Neuronal stem cell (in vitro differentiated cells): Measurements from ENCODE around the gene L1CAM.

Experiments
- DNase-seq: peaks from one replicate; pipeline ENCODE4 v3.0.0-alpha.2; 2013; ENCODE audit warnings: low spot score
- H2AFZ ChIP-seq: one replicate; pipeline ENCODE4 v1.6.1; 2013; ENCODE audit warnings: mild to moderate bottlenecking, low read length, inconsistent platforms
- H2AK5ac ChIP-seq: 2 replicates; pipeline ENCODE4 v1.6.1; 2013; ENCODE audit warnings: low read depth, mild to moderate bottlenecking, inconsistent platforms, low read length, moderate library complexity, mixed read lengths
- H2BK120ac ChIP-seq: 2 replicates; pipeline ENCODE4 v1.6.1; 2013; ENCODE audit warnings: low read depth, mild to moderate bottlenecking, inconsistent platforms, low read length, moderate library complexity, mixed read lengths
- H2BK12ac ChIP-seq: one replicate; pipeline ENCODE4 v1.6.1; 2013; ENCODE audit warnings: low read length, inconsistent platforms
- H2BK15ac ChIP-seq: 2 replicates; pipeline ENCODE4 v1.6.1; 2013; ENCODE audit warnings: mild to moderate bottlenecking, low read length, inconsistent platforms, mixed read lengths
- H2BK5ac ChIP-seq: one replicate; pipeline ENCODE4 v1.6.1; 2013; ENCODE audit warnings: inconsistent platforms, mild to moderate bottlenecking, low read length, moderate library complexity
- H3K14ac ChIP-seq: one replicate; pipeline ENCODE4 v1.6.1; 2013; ENCODE audit warnings: low read length, inconsistent platforms
- H3K18ac ChIP-seq: 2 replicates; pipeline ENCODE4 v1.6.1; 2013; ENCODE audit warnings: low read length, inconsistent platforms
- H3K23ac ChIP-seq: 2 replicates; pipeline ENCODE4 v1.6.1; 2013; ENCODE audit warnings: low read depth, mild to moderate bottlenecking, mixed read lengths, low read length, inconsistent platforms; ENCODE audit not compliant: poor library complexity
- H3K27ac ChIP-seq: replicated peaks from 3 replicates; pipeline ENCODE4 v1.5.1; 2013; ENCODE audit warnings: low read length, inconsistent platforms
- H3K27me3 ChIP-seq, 3 experiments: 2 replicates each; pipeline ENCODE4 v1.6.1; 2013; ENCODE audit warnings: low read length in 3 of 3, mild to moderate bottlenecking in 2 of 3, inconsistent platforms in 1 of 3, low read depth in 1 of 3, mixed read lengths in 1 of 3, moderate library complexity in 1 of 3; ENCODE audit not compliant: control insufficient read depth in 3 of 3, insufficient read depth in 3 of 3
- H3K36me3 ChIP-seq, 2 donors: replicated peaks in 1 of 2; 2 replicates each; pipeline ENCODE4 v1.6.1; 2013; ENCODE audit warnings: low read length in 2 of 2; ENCODE audit not compliant: control insufficient read depth in 2 of 2, insufficient read depth in 2 of 2
- H3K4ac ChIP-seq: 2 replicates; pipeline ENCODE4 v1.6.1; 2013; ENCODE audit warnings: inconsistent platforms, mild to moderate bottlenecking, low read length, moderate library complexity
- H3K4me1 ChIP-seq, 2 donors: 1 replicate in 1 of 2; 2 replicates in 1 of 2; pipeline ENCODE4 v1.6.1; 2013; ENCODE audit warnings: low read length in 2 of 2, low read depth in 1 of 2; ENCODE audit not compliant: control insufficient read depth in 2 of 2, insufficient read depth in 1 of 2
- H3K4me2 ChIP-seq: one replicate; pipeline ENCODE4 v1.6.1; 2013; ENCODE audit warnings: mild to moderate bottlenecking, low read length, inconsistent platforms; ENCODE audit not compliant: insufficient read depth, poor library complexity, severe bottlenecking
- H3K4me3 ChIP-seq, 2 donors: 2 replicates each; pipeline ENCODE4 v1.5.1; 2013; ENCODE audit warnings: low read length in 2 of 2, mild to moderate bottlenecking in 2 of 2, inconsistent platforms in 1 of 2, moderate library complexity in 1 of 2
- H3K79me1 ChIP-seq: one replicate; pipeline ENCODE4 v1.6.1; 2013; ENCODE audit warnings: low read depth, mild to moderate bottlenecking, inconsistent platforms, low read length, moderate library complexity
- H3K9ac ChIP-seq: one replicate; pipeline ENCODE4 v1.6.1; 2013; ENCODE audit warnings: mild to moderate bottlenecking, low read depth, low read length, inconsistent platforms; ENCODE audit not compliant: poor library complexity
- H3K9me3 ChIP-seq, 2 donors: replicated peaks in 1 of 2; 2 replicates each; pipeline versions ENCODE3 to v1.6.1; 2013; ENCODE audit warnings: low read length in 2 of 2, mild to moderate bottlenecking in 2 of 2, inconsistent platforms in 1 of 2, low read depth in 1 of 2, mixed read lengths in 1 of 2, moderate library complexity in 1 of 2; ENCODE audit not compliant: control insufficient read depth in 2 of 2, insufficient read depth in 1 of 2
- H4K8ac ChIP-seq: one replicate; pipeline ENCODE4 v1.6.1; 2013; ENCODE audit warnings: low read depth, mild to moderate bottlenecking, inconsistent platforms, low read length, moderate library complexity
- H4K91ac ChIP-seq: one replicate; pipeline ENCODE4 v1.6.1; 2013; ENCODE audit warnings: low read length, low read depth, mild to moderate bottlenecking, inconsistent platforms; ENCODE audit not compliant: poor library complexity
- WGBS, 2 donors: extraction: QIAGEN DNeasy Blood & Tissue Kit; methylation state at CpG; one replicate each; pipeline ENCODE4 v1.1.7; 2013; ENCODE audit warnings: missing lambda C conversion rate in 2 of 2, mixed read lengths in 1 of 2; ENCODE audit not compliant: insufficient read length in 2 of 2, insufficient replicate concordance in 1 of 2; ENCODE audit errors: extremely low coverage in 2 of 2; 5-methylcytosine and 5-hydroxymethylcytosine counted together

L1CAM gene

DNA sequence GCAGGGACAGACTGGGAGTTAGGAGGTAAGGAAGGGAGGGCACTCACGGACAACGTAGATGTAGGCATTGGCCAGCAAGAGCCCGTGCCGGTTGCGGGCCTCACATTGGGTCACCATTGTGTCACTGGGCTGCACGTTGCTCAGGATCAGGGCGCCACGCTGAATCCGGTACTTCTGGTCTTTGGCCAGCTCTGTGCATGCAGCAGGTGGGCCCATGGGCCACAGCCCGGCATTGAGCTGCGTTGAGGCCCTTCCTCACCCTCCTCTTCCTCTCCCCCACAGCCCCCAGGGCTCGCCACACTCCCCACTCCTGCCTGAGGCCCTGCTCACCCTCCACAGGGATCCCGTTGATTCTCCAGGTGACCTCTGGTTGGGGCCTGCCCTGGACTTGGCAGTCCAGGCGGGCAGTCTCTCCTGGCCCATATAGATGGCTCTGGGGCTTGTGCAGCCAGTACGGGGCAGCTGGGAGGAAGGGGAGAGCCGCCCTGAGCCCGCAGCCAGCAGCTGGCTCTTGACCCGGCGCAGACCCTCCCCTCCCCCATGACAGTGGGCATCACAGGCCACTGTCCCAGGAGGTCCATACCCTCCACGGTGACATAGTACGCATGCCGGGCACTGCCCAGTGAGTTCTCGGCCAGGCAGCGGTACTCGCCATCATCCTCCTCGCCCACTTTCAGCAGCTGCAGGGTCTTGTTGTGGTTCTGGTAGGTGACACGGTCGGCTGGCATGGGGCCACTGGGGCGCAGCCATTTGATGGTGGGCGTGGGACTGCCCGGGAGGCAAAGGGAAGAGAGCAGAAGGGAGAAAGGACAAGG is 16.3 kb downstream of the L1CAM start:
- H2AK5ac ChIP-seq = no peak overlapping the region
- peaks cover 0 to 39% of the 10 kb centered on the region in 2 donors for H3K36me3 ChIP-seq
- no peak overlapping the region for H3K4me2 ChIP-seq

DNA sequence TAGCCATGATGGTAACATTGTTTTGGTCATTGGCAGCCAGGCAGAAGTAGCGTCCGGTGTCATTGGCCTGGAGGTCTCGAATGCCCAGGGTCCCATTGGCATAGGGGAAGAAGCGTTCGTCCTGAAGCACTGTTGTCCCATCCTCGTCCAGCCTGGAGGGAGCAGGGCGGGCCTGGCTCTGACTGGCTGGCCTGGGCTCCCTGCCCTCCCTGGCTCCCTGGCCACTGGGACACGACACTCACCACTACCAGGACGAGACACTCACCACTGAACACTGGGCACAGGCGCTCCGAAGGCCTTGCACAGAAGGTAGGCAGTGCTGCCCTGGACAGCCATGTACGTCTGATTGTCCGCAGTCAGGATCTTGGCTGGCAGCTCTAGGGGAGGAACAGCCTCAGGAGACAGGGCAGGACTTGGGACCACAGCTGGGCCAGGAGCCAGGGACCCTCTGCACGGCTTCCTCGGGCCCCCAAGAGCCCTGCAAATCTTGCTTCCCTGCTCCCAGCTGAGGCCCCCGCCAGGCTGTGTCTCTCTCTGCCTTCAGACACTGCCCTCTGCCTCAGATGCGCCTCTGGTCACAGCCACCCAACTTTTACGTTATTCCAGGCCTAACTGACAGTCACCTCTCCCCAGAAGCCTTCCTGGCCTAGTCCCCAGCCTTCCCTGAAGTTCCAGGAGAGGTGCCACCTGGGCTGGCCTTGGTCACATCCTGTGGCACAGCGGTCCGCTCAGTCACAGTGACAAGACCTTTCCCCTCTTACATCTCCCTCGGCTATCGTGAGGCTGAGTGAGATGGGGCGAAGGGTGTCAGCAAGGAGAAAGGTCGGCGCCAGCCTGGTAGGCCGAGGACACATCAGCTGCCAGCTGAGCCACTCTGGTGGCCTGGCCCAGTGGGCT is 17.1 kb downstream of the L1CAM start:
- no peaks in the 10 kb centered on the region for H3K79me1 ChIP-seq
- H2AK5ac ChIP-seq = no peak overlapping the region
- no peak overlapping the region for H2AFZ ChIP-seq
- peaks cover 0 to 15% (median 0%) of the 10 kb centered on the region in 3 experiments for H3K27me3 ChIP-seq
- DNase-seq = no peak
- H3K4me2 ChIP-seq = no peak overlapping the region
- H2BK5ac ChIP-seq = no peak overlapping the region
- H3K27ac ChIP-seq = no peak overlapping the region
- peak overlapping the region; percentile 48 for H3K18ac ChIP-seq
- H2BK12ac ChIP-seq = no peak overlapping the region
- H2BK120ac ChIP-seq = no peak overlapping the region
- no peak overlapping the region for H3K4me3 ChIP-seq
- H4K91ac ChIP-seq = no peak overlapping the region
- H3K36me3 ChIP-seq = peaks cover 0 to 46% of the 10 kb centered on the region in 2 donors
- no peak overlapping the region for H2BK15ac ChIP-seq
- H3K4me1 ChIP-seq = peaks cover 15 to 17% of the 10 kb centered on the region in 2 donors
- no peak overlapping the region for H3K4ac ChIP-seq
- H3K9ac ChIP-seq = no peak overlapping the region
- no peak overlapping the region for H3K23ac ChIP-seq
- WGBS, 2 donors = no CpG with 5 or more reads among the region's 26 CpGs
- H3K14ac ChIP-seq = no peak overlapping the region
- no peaks in the 10 kb centered on the region for H3K9me3 ChIP-seq
- no peak overlapping the region for H4K8ac ChIP-seq

More for the DNA sequence above, 16.3 kb downstream of the L1CAM start:
- H3K9me3 ChIP-seq = no peaks in the 10 kb centered on the region
- no peak overlapping the region for H2BK120ac ChIP-seq
- DNase-seq = no peak
- no peak overlapping the region for H2AFZ ChIP-seq
- H3K27ac ChIP-seq = no peak overlapping the region
- no peak overlapping the region for H3K9ac ChIP-seq
- no peak overlapping the region for H2BK5ac ChIP-seq
- no peak overlapping the region for H4K91ac ChIP-seq
- no peak overlapping the region for H2BK15ac ChIP-seq
- no peaks in the 10 kb centered on the region for H3K79me1 ChIP-seq
- no peak overlapping the region for H4K8ac ChIP-seq
- no peak overlapping the region for H3K4me3 ChIP-seq
- no peak overlapping the region for H3K23ac ChIP-seq
- peak overlapping the region; percentile 48 for H3K18ac ChIP-seq
- H3K4me1 ChIP-seq = peaks cover 19 to 25% of the 10 kb centered on the region in 2 donors
- H3K4ac ChIP-seq = no peak overlapping the region
- peaks cover 0 to 11% (median 0%) of the 10 kb centered on the region in 3 experiments for H3K27me3 ChIP-seq
- peak overlapping the region; percentile 73 for H2BK12ac ChIP-seq
- no peak overlapping the region for H3K14ac ChIP-seq
- WGBS, 2 donors = no CpG with 5 or more reads among the region's 31 CpGs

GRCh38 chrX:153867671-153868070 is 18.3 kb downstream of the L1CAM start:
- Histone ChIP-seq H3K36me3 (peaks cover 0 to 43% of the 10 kb centered on the region in 2 donors), H3K14ac (no peak overlapping the region), H2AFZ (no peak overlapping the region), H3K27me3 (peaks cover 0 to 19% (median 0%) of the 10 kb centered on the region in 3 experiments), H3K9ac (no peak overlapping the region), H3K4me3 (no peak overlapping the region), H3K9me3 (no peaks in the 10 kb centered on the region), H3K23ac (no peak overlapping the region), H3K4me1 (peaks cover 12 to 16% of the 10 kb centered on the region in 2 donors), H2BK5ac (no peak overlapping the region), H2BK15ac (no peak overlapping the region), H2BK120ac (no peak overlapping the region), H3K18ac (no peak overlapping the region), H3K27ac (no peak overlapping the region), H2AK5ac (no peak overlapping the region), H2BK12ac (no peak overlapping the region), H3K4me2 (no peak overlapping the region), H4K8ac (no peak overlapping the region), H3K79me1 (no peaks in the 10 kb centered on the region), H3K4ac (no peak overlapping the region), H4K91ac (no peak overlapping the region)
- no CpG with 5 or more reads among the region's 13 CpGs for WGBS, 2 donors
- DNase-seq = no peak

DNA sequence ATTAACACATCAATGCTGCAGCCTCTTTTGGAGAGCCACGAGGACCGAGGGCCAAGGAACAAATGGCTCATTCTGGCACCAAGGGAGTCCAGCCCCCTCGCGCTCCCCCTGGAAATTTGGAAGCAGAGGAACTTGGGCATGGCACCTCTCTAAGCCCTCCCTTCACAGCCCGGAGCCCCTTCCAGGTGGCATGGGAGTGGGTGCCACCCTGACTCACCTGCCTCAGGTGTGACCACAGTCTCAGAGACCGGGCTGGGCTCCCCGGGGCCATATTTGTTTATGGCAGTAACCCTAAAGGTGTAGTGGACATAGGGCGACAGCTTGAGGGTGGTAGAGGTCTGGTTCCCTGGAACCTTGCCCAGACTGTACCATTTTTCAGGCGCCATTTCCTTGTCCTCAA is 18.8 kb downstream of the L1CAM start:
- Histone ChIP-seq H3K4me2 (no peak overlapping the region), H3K9ac (no peak overlapping the region), H2BK120ac (no peak overlapping the region), H4K91ac (no peak overlapping the region), H3K36me3 (peaks cover 0 to 46% of the 10 kb centered on the region in 2 donors), H2BK12ac (no peak overlapping the region), H3K4me1 (peaks cover 7 to 14% of the 10 kb centered on the region in 2 donors), H3K18ac (no peak overlapping the region), H3K23ac (no peak overlapping the region), H3K9me3 (no peaks in the 10 kb centered on the region), H2AK5ac (no peak overlapping the region), H3K14ac (no peak overlapping the region), H3K4me3 (no peak overlapping the region), H3K79me1 (no peaks in the 10 kb centered on the region), H2BK5ac (no peak overlapping the region), H4K8ac (no peak overlapping the region), H2AFZ (no peak overlapping the region), H3K4ac (no peak overlapping the region), H3K27ac (no peak overlapping the region), H2BK15ac (no peak overlapping the region), H3K27me3 (peaks cover 0 to 17% (median 0%) of the 10 kb centered on the region in 3 experiments)
- DNase-seq = no peak
- no CpG with 5 or more reads among the region's 9 CpGs for WGBS, 2 donors
